Left ventricle myocardium inferior (tissue), 1 donor: Measurements from ENCODE around the gene LSM14B. TPM values are rescaled to one million over a fixed set of nuclear protein-coding genes. Genes with fewer than 3 reads are reported as not detected.

Experiments
- DNase-seq: peaks from one replicate; pipeline ENCODE4 v3.0.0-alpha.2; 2020
- H3K27ac ChIP-seq: fragments of 200-600 bp; replicated peaks from 2 replicates; pipeline ENCODE4 v1.8.0; 2021
- H3K27me3 ChIP-seq: fragments of 200-600 bp; 2 replicates; pipeline ENCODE4 v1.8.0; 2021; ENCODE audit warnings: low read depth
- H3K36me3 ChIP-seq: fragments of 200-600 bp; 2 replicates; pipeline ENCODE4 v1.8.0; 2021
- H3K4me1 ChIP-seq: fragments of 200-600 bp; 2 replicates; pipeline ENCODE4 v1.8.0; 2021
- H3K4me3 ChIP-seq: fragments of 200-600 bp; 2 replicates; pipeline ENCODE4 v1.8.0; 2021; ENCODE audit warnings: mild to moderate bottlenecking, moderate library complexity
- H3K9me3 ChIP-seq: fragments of 200-600 bp; replicated peaks from 2 replicates; pipeline ENCODE4 v1.8.0; 2021
- intact Hi-C: fragments of 100-400 bp; cut with micrococcal nuclease; formaldehyde crosslinking; loops from one replicate; pipeline ENCODE4 v1.11.0; 2022
- total RNA-seq: library from RNA; stranded (reverse); fragmentation: NEBNext Ultra II Directional; extraction: Animal tissue kit (Norgen Biotek cat#: 25700); gene quantifications from one replicate; pipeline ENCODE4 v1.2.1, GENCODE V29; 2021
- TF ChIP-seq, protein P1 (sequence below): fragments of 200-600 bp; IDR thresholded peaks from 2 replicates; pipeline ENCODE4 v1.8.0; 2021; ENCODE audit warnings: antibody characterized with exemption, mild to moderate bottlenecking, borderline replicate concordance
- donor health status: DM: no; HTN: yes; CAD: no; lungs with severe emphysema.

Gene LSM14B
- total RNA-seq, 1 donor from 2014 or later: 51.6 TPM

DNA sequence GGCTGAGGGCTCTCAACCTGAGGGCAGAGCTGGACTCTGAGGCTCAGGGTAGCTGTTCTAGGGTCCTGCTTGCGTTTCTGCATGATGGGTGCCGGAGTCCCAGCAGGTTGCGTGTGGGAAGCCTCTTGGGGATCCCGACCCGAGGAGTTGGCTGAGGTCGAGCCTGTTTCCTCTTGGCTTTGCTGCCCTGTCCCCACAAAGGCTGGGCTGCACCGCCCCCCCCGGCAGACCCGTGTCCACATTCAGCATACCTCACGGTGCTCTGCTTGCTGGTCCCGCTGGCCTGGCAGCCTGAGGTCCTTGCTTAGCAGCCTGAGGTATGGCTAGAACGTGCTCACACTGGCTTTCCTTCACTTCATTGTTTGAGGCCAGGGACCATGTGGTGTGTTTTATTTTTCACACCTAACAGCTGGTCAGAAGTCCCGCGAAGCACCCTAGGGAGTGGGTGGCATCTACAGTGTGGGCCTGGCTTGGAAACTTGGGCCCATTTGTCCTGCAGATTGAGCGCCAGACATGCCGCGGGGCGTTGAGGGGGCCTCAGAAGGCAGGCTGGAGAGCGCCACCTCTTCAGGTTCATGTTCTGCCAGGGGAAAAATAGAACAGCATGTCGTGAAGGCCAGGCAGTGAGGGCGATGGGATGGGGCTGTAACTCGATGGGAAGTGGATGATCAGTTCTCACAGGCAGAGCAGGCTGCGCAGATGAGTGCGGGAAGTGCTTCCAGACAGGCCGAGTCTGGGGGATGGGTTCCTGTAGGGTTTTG is 9.5 kb downstream of the LSM14B start:
- peaks cover 98% of the 10 kb centered on the region for H3K36me3 ChIP-seq
- TF ChIP-seq, protein P1, sequence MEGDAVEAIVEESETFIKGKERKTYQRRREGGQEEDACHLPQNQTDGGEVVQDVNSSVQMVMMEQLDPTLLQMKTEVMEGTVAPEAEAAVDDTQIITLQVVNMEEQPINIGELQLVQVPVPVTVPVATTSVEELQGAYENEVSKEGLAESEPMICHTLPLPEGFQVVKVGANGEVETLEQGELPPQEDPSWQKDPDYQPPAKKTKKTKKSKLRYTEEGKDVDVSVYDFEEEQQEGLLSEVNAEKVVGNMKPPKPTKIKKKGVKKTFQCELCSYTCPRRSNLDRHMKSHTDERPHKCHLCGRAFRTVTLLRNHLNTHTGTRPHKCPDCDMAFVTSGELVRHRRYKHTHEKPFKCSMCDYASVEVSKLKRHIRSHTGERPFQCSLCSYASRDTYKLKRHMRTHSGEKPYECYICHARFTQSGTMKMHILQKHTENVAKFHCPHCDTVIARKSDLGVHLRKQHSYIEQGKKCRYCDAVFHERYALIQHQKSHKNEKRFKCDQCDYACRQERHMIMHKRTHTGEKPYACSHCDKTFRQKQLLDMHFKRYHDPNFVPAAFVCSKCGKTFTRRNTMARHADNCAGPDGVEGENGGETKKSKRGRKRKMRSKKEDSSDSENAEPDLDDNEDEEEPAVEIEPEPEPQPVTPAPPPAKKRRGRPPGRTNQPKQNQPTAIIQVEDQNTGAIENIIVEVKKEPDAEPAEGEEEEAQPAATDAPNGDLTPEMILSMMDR: no peak
- intact Hi-C loops: loop anchor here (10.0 kb wide), 1 partner anchor 107 kb away; no protein-coding TSS in a partner anchor
- no peak overlapping the region for H3K4me3 ChIP-seq
- DNase-seq: no peak
- H3K27ac ChIP-seq: peak overlapping the region; percentile 88
- no peaks in the 10 kb centered on the region for H3K9me3 ChIP-seq
- H3K27me3 ChIP-seq: no peaks in the 10 kb centered on the region
- peaks cover 82% of the 10 kb centered on the region for H3K4me1 ChIP-seq

DNA sequence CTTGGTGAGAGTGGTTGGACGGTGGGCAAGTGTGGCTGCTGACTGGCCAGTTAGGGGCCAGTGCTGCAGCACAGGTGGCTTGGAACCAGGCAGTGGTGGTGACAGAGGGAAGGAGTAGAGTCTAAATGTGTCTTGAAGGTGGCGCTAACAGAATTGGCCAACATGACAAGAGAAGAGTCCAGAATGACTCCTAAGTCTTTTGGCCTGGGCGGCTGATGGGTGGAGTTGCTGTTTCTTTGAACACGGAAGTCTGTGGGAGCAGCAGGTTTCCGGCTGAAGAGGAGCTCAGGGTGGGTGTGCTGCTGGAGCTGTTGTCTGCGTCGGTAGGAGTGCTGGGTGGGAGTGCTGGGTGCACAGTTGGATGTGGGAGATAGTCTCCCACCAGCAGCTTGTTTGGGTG is 10.1 kb downstream of the LSM14B start:
- intact Hi-C loops: loop anchor here (10.0 kb wide), 1 partner anchor 108 kb away; no protein-coding TSS in a partner anchor

DNA sequence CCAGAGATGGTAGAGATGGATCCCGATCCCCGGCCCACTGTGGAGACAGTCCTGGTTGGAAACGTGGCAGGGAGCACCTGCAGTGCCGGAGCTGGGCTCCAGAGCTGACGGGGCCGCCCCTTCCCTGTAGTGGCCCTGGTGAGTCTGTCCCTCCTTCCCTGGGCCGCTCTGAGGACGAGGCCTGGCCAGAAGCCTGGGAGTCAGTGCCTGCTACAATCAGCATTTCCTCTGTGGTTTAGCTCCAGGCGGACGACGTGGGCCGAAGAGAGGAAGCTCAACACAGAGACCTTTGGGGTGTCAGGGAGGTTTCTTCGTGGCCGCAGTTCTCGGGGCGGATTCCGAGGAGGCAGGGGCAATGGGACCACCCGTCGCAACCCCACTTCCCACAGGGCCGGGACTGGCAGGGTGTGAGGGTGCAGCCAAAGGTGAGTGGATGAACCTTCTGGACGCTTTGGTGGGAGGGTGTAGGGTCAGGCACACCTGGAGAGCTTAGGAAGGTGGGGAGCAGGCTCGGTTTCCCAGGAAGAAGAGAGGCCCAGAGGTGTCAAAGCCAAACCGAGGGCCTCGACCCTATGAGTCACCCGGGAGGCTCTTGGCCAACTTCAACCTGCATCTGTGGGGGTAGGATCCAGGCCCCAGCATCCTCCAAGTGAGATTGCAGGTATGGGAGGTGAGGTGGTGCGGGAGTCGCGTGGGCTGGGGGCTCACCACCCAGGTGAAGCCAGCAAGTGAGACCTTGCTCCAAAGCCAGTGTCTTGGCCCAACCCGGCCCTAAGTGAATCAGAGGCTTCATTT is 11.0 kb downstream of the LSM14B start:
- Histone ChIP-seq H3K4me1 (peaks cover 82% of the 10 kb centered on the region), H3K27me3 (no peaks in the 10 kb centered on the region), H3K27ac (peak overlapping the region; percentile 88), H3K9me3 (no peaks in the 10 kb centered on the region), H3K4me3 (peak overlapping the region; percentile 35), H3K36me3 (peaks cover 98% of the 10 kb centered on the region)
- intact Hi-C loops: loop anchor here (10.0 kb wide), 1 partner anchor 108 kb away; no protein-coding TSS in a partner anchor
- TF ChIP-seq, protein P1: no peak
- peak; percentile 48 for DNase-seq

More for the DNA sequence above, 10.1 kb downstream of the LSM14B start:
- peaks cover 98% of the 10 kb centered on the region for H3K36me3 ChIP-seq
- no peak for DNase-seq
- TF ChIP-seq, protein P1: no peak
- no peaks in the 10 kb centered on the region for H3K27me3 ChIP-seq
- peak overlapping the region; percentile 35 for H3K4me3 ChIP-seq
- H3K4me1 ChIP-seq: peaks cover 82% of the 10 kb centered on the region
- H3K27ac ChIP-seq: peak overlapping the region; percentile 88
- H3K9me3 ChIP-seq: no peaks in the 10 kb centered on the region

DNA sequence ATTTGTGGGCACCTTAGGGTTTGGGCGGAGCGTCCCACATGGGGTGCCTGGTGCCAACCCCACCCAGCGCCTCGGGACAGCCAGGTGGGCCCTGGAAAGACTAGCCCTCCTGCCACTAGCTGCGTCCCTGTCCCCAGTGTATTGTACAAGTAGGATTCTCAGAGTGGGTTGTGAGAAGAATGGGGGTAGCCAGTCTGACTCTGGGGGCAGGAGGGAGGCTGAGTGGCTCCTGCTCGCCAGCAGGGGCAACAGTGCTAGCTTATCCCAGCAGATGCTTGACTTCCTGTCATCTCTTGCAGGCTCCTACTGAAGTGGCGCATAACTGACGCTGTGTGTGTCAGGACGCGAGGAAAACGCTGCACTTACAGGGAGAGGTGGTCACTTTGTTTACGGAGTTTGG is 11.6 kb downstream of the LSM14B start:
- TF ChIP-seq, protein P1: peak; percentile 45
- no peak overlapping the region for H3K4me3 ChIP-seq
- no peaks in the 10 kb centered on the region for H3K27me3 ChIP-seq
- H3K4me1 ChIP-seq: peaks cover 77% of the 10 kb centered on the region
- intact Hi-C loops: loop anchor here (10.0 kb wide), 1 partner anchor 109 kb away; no protein-coding TSS in a partner anchor
- H3K27ac ChIP-seq: peak overlapping the region; percentile 88
- no peaks in the 10 kb centered on the region for H3K9me3 ChIP-seq
- H3K36me3 ChIP-seq: peaks cover 98% of the 10 kb centered on the region
- DNase-seq: no peak

DNA sequence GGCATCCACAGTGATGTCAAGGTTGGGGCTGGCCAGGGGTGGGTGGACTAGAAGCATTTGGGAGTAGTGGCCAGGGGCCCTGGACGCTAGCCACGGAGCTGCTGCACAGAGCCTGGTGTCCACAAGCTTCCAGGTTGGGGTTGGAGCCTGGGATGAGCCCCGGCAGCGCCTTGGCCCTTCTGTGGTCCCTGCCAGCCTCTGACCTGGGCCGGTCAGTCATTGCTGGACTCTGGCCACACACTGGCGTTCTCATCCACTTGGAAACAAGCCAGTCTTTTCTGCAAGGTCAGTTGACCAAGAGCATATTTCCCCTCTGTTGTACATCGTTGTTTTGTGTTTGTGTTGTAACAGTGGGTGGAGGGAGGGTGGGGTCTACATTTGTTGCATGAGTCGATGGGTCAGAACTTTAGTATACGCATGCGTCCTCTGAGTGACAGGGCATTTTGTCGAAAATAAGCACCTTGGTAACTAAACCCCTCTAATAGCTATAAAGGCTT is 12.5 kb downstream of the LSM14B start:
- no peak overlapping the region for H3K4me3 ChIP-seq
- peak overlapping the region; percentile 88 for H3K27ac ChIP-seq
- TF ChIP-seq, protein P1: no peak
- intact Hi-C loops: loop anchor here (10.0 kb wide), 1 partner anchor 110 kb away; no protein-coding TSS in a partner anchor
- peaks cover 98% of the 10 kb centered on the region for H3K36me3 ChIP-seq
- H3K27me3 ChIP-seq: no peaks in the 10 kb centered on the region
- H3K9me3 ChIP-seq: no peaks in the 10 kb centered on the region
- no peak for DNase-seq
- peaks cover 76% of the 10 kb centered on the region for H3K4me1 ChIP-seq
